GM23338 (cell line): ENCODE measurements around the gene WDR75. TPM values are rescaled to one million over a fixed set of nuclear protein-coding genes. Genes with fewer than 3 reads are reported as not detected.

Experiments used
- ATAC-seq: fragments of 200-7000 bp; cut with Tn5 transposase; 3 replicates; pipeline ENCODE4 v1.9.1; 2020
- DNase-seq: peaks from one replicate; pipeline ENCODE4 v3.0.0-alpha.2; 2015; ENCODE audit warnings: low spot score
- H2AFZ ChIP-seq: fragments of 200-600 bp; sonication (generic); 2 replicates; pipeline ENCODE4 v1.8.0; 2016; ENCODE audit warnings: antibody characterized with exemption, mild to moderate bottlenecking, moderate library complexity
- H3F3A ChIP-seq: fragments of 200-600 bp; sonication (generic); replicated peaks from 2 replicates; pipeline ENCODE4 v1.8.0; 2017; ENCODE audit warnings: antibody characterized with exemption, mixed run types, low read depth
- H3K27ac ChIP-seq: fragments of 200-600 bp; sonication (generic); 2 replicates; pipeline ENCODE4 v1.6.1; 2016; ENCODE audit warnings: low read depth
- H3K27me3 ChIP-seq: fragments of 200-600 bp; sonication (generic); 2 replicates; pipeline ENCODE4 v1.8.0; 2016; ENCODE audit warnings: mild to moderate bottlenecking, mixed run types, moderate library complexity; ENCODE audit not compliant: insufficient read depth
- H3K36me3 ChIP-seq: fragments of 200-600 bp; sonication (generic); 2 replicates; pipeline ENCODE4 v1.8.0; 2016; ENCODE audit warnings: mild to moderate bottlenecking; ENCODE audit not compliant: insufficient read depth
- H3K4me1 ChIP-seq: fragments of 200-600 bp; sonication (generic); 2 replicates; pipeline ENCODE4 v1.8.0; 2016; ENCODE audit warnings: mild to moderate bottlenecking, moderate library complexity; ENCODE audit not compliant: insufficient read depth
- H3K4me2 ChIP-seq: fragments of 200-600 bp; sonication (generic); 2 replicates; pipeline ENCODE4 v1.7.1; 2017; ENCODE audit warnings: mixed run types
- H3K4me3 ChIP-seq: fragments of 200-600 bp; sonication (generic); 2 replicates; pipeline ENCODE4 v1.6.1; 2016; ENCODE audit warnings: mixed run types
- H3K79me2 ChIP-seq: fragments of 200-600 bp; sonication (generic); replicated peaks from 2 replicates; pipeline ENCODE4 v1.8.0; 2017; ENCODE audit warnings: mild to moderate bottlenecking; ENCODE audit not compliant: insufficient read depth
- H3K9me2 ChIP-seq: fragments of 200-600 bp; sonication (generic); 2 replicates; pipeline ENCODE4 v1.8.0; 2017; ENCODE audit not compliant: insufficient read depth
- H4K20me1 ChIP-seq: fragments of 200-600 bp; sonication (generic); replicated peaks from 2 replicates; pipeline ENCODE4 v1.8.0; 2017; ENCODE audit warnings: mild to moderate bottlenecking; ENCODE audit not compliant: insufficient read depth
- H3K27ac Mint-ChIP-seq: 2 replicates; pipeline ENCODE4 v1.8.0; 2020; ENCODE audit warnings: inconsistent platforms, mild to moderate bottlenecking, moderate library complexity, mixed read lengths
- H3K27me3 Mint-ChIP-seq: 3 replicates; pipeline ENCODE4 v1.8.0; 2022; ENCODE audit warnings: low read depth, mild to moderate bottlenecking, moderate library complexity, mixed read lengths, inconsistent platforms; ENCODE audit not compliant: insufficient read depth, poor library complexity
- H3K36me3 Mint-ChIP-seq: 3 replicates; pipeline ENCODE4 v1.8.0; 2021; ENCODE audit warnings: low read depth, mild to moderate bottlenecking, inconsistent platforms, moderate library complexity, mixed read lengths
- H3K4me1 Mint-ChIP-seq: 3 replicates; pipeline ENCODE4 v1.8.0; 2020; ENCODE audit warnings: mild to moderate bottlenecking, inconsistent platforms, mixed read lengths
- H3K4me3 Mint-ChIP-seq: 3 replicates; pipeline ENCODE4 v1.8.0; 2021; ENCODE audit warnings: moderate library complexity, mild to moderate bottlenecking, inconsistent platforms, mixed read lengths
- H3K9me3 Mint-ChIP-seq: 3 replicates; pipeline ENCODE4 v1.8.0; 2020; ENCODE audit warnings: moderate library complexity, mild to moderate bottlenecking, inconsistent platforms, mixed read lengths
- CREB1 ChIP-seq: fragments of 250-450 bp; sonication (Bioruptor Pico); IDR thresholded peaks from 2 replicates; pipeline ENCODE4 v1.5.0; 2020; ENCODE audit warnings: low read depth, mild to moderate bottlenecking, moderate library complexity
- EZH2 ChIP-seq: fragments of 200-600 bp; sonication (generic); IDR thresholded peaks from one replicate; pipeline ENCODE4 v1.8.0; 2017; ENCODE audit warnings: antibody characterized with exemption, mild to moderate bottlenecking, low read depth; ENCODE audit not compliant: unreplicated experiment
- EZH2phosphoT487 ChIP-seq: fragments of 200-600 bp; sonication (generic); IDR thresholded peaks from one replicate; pipeline ENCODE4 v1.8.1; 2018; ENCODE audit warnings: antibody characterized with exemption; ENCODE audit not compliant: unreplicated experiment
- NANOG ChIP-seq: IDR thresholded peaks from 2 replicates; pipeline ENCODE4 v1.6.1; 2016; ENCODE audit warnings: antibody characterized with exemption, borderline replicate concordance
- STAT1 ChIP-seq: IDR thresholded peaks from one replicate; pipeline ENCODE4 v1.6.1; 2016; ENCODE audit warnings: antibody characterized with exemption; ENCODE audit not compliant: unreplicated experiment
- ZNF331 ChIP-seq: fragments of 250-450 bp; sonication (Bioruptor Pico); IDR thresholded peaks from 2 replicates; pipeline ENCODE4 v1.5.0; 2020; ENCODE audit warnings: low read depth, mild to moderate bottlenecking, moderate library complexity
- ZNF462 ChIP-seq: fragments of 250-450 bp; sonication (Bioruptor Pico); IDR thresholded peaks from 2 replicates; pipeline ENCODE4 v1.5.0; 2020; ENCODE audit warnings: mild to moderate bottlenecking, moderate library complexity
- polyA plus RNA-seq: library from polyadenylated mRNA; unstranded; fragments of >200 nt; fragmentation: Nextera tagmentation; extraction: Ambion mirVana; gene quantifications from 2 replicates; pipeline ENCODE4 v1.2.1, GENCODE V29; 2016
- total RNA-seq: library from RNA; depleted of rRNA; stranded (reverse); fragments of >200 nt; shearing (Covaris generic); gene quantifications from 2 replicates; pipeline ENCODE4 v1.2.3, GENCODE V29; 2014

Gene WDR75
- total and polyA plus RNA-seq, 2 experiments from 2014 or later, result 57.2 to 80.9 TPM

DNA sequence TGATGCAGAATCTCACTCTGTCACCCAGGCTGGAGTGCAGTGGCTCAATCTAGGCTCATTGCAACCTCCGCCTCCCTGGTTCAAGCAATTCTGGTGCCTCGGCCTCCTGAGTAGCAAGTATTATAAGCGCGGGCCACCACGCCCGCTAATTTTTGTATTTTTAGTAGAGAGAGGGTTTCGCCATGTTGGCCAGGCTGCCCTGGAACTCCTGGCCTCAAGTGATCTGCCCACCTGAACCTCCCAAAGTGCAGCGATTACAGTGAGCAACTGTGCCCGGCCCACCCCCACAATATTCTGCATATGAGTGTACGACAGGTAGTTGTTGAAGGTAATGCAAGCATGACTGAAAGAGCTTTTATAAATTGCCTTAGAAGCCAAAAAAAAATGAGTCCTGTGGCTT is 1.2 kb downstream of the WDR75 start:
- Histone ChIP-seq H3K36me3 (no peaks in the 10 kb centered on the region), H3K27ac (no peak overlapping the region), H3K4me1 (0 out of 2 replicates have a peak, but pooled peaks cover 3% of the 10 kb centered on the region), H3F3A (no peaks in the 10 kb centered on the region), H4K20me1 (peaks cover 41% of the 10 kb centered on the region), H3K4me2 (peak overlapping the region; percentile 91), H3K27me3 (no peaks in the 10 kb centered on the region), H2AFZ (no peak overlapping the region), H3K9me2 (no peaks in the 10 kb centered on the region), H3K4me3 (peak overlapping the region; percentile 73), H3K79me2 (peaks cover 62% of the 10 kb centered on the region)
- H3K36me3 Mint-ChIP-seq, result peaks cover 2% of the 10 kb centered on the region; the same call in 2 of the 3 replicates
- DNase-seq (no peak), ATAC-seq (no peak)
- H3K27me3 Mint-ChIP-seq, result peaks cover 8% of the 10 kb centered on the region
- H3K9me3 Mint-ChIP-seq, result no peaks in the 10 kb centered on the region
- H3K4me1 Mint-ChIP-seq, result peaks cover 2% of the 10 kb centered on the region; the same call in 1 of the 3 replicates
- TF ChIP-seq CREB1 (CRISPR knock-in tag) (no peak), EZH2phosphoT487 (no peak), STAT1 (no peak)
- H3K27ac Mint-ChIP-seq, result no peak overlapping the region
- no peak overlapping the region; the same call in 1 of the 3 replicates for H3K4me3 Mint-ChIP-seq

GRCh38 chr2:189444322-189444721 is 3.0 kb downstream of the WDR75 start:
- H2AFZ ChIP-seq, result no peak overlapping the region
- peaks cover 76% of the 10 kb centered on the region for H3K79me2 ChIP-seq
- peaks cover 10% of the 10 kb centered on the region for H3K36me3 ChIP-seq
- H3K27ac ChIP-seq, result no peak overlapping the region
- Mint-ChIP-seq H3K4me1 (peaks cover 2% of the 10 kb centered on the region; the same call in 1 of the 3 replicates), H3K36me3 (peaks cover 16% of the 10 kb centered on the region; the same call in 2 of the 3 replicates), H3K27ac (no peak overlapping the region), H3K4me3 (no peak overlapping the region), H3K27me3 (peaks cover 8% of the 10 kb centered on the region), H3K9me3 (no peaks in the 10 kb centered on the region)
- peaks cover 46% of the 10 kb centered on the region for H4K20me1 ChIP-seq
- H3K4me3 ChIP-seq, result no peak overlapping the region
- H3K27me3 ChIP-seq, result no peaks in the 10 kb centered on the region
- DNase-seq (no peak), ATAC-seq (no peak)
- 0 out of 2 replicates have a peak, but pooled peaks cover 3% of the 10 kb centered on the region for H3K4me1 ChIP-seq
- TF ChIP-seq NANOG (no peak), STAT1 (no peak), EZH2phosphoT487 (no peak), ZNF331 (CRISPR knock-in tag) (no peak), ZNF462 (CRISPR knock-in tag) (no peak), EZH2 (no peak)
- no peaks in the 10 kb centered on the region for H3F3A ChIP-seq
- no peak overlapping the region for H3K4me2 ChIP-seq
- H3K9me2 ChIP-seq, result no peaks in the 10 kb centered on the region
